ENCODE measurements around the gene TWIST2.

The TWIST2 gene

GRCh38 chr2:238945433-238946150 is 97.7 kb downstream of the TWIST2 start:
- Histone ChIP-seq H2BK120ac (ENCODE audit: low read depth, low read length) (no peak overlapping the region), H3K4me3 (ENCODE audit: low read length in 2 of 2) (no peak overlapping the region), H3K27me3 (ENCODE audit: control insufficient read depth in 3 of 3, insufficient read depth in 3 of 3, low read depth in 1 of 3, low read length in 3 of 3) (peaks cover 0 to 5% (median 0%) of the 10 kb centered on the region in 3 experiments), H3K36me3 (replicated peaks in 1 of 2; ENCODE audit: control insufficient read depth in 2 of 2, insufficient read depth in 2 of 2, low read length in 2 of 2) (no peaks in the 10 kb centered on the region), H3K79me1 (ENCODE audit: low read depth, low read length) (no peaks in the 10 kb centered on the region), H4K91ac (ENCODE audit: low read depth, low read length, poor library complexity) (no peak overlapping the region), H3K18ac (ENCODE audit: low read length) (no peak overlapping the region), H2BK15ac (ENCODE audit: low read length) (peak overlapping the region; percentile 7), H3K23ac (ENCODE audit: low read depth, low read length, poor library complexity) (no peak overlapping the region), H3K4me2 (ENCODE audit: insufficient read depth, low read length, poor library complexity, severe bottlenecking) (no peak overlapping the region), H4K8ac (ENCODE audit: low read depth, low read length) (no peak overlapping the region), H2BK12ac (ENCODE audit: low read length) (no peak overlapping the region), H3K4me1 (ENCODE audit: control insufficient read depth in 2 of 2, insufficient read depth in 1 of 2, low read depth in 1 of 2, low read length in 2 of 2) (peaks cover 0 to 1% of the 10 kb centered on the region in 2 donors), H2AK5ac (ENCODE audit: low read depth, low read length) (no peak overlapping the region), H3K9ac (ENCODE audit: low read depth, low read length, poor library complexity) (no peak overlapping the region), H3K9me3 (replicated peaks in 1 of 2; ENCODE audit: control insufficient read depth in 2 of 2, insufficient read depth in 1 of 2, low read depth in 1 of 2, low read length in 2 of 2) (no peaks in the 10 kb centered on the region), H3K14ac (ENCODE audit: low read length) (no peak overlapping the region), H3K27ac (replicated peaks; ENCODE audit: low read length) (no peak overlapping the region), H3K4ac (ENCODE audit: low read length) (no peak overlapping the region), H2AFZ (ENCODE audit: low read length) (no peak overlapping the region), H2BK5ac (ENCODE audit: low read length) (no peak overlapping the region)
- no peak for DNase-seq (ENCODE audit: low spot score)
- no CpG with 5 or more reads among the region's 5 CpGs for WGBS, 2 donors (ENCODE audit: extremely low coverage in 2 of 2, insufficient read length in 2 of 2, insufficient replicate concordance in 1 of 2)

DNA sequence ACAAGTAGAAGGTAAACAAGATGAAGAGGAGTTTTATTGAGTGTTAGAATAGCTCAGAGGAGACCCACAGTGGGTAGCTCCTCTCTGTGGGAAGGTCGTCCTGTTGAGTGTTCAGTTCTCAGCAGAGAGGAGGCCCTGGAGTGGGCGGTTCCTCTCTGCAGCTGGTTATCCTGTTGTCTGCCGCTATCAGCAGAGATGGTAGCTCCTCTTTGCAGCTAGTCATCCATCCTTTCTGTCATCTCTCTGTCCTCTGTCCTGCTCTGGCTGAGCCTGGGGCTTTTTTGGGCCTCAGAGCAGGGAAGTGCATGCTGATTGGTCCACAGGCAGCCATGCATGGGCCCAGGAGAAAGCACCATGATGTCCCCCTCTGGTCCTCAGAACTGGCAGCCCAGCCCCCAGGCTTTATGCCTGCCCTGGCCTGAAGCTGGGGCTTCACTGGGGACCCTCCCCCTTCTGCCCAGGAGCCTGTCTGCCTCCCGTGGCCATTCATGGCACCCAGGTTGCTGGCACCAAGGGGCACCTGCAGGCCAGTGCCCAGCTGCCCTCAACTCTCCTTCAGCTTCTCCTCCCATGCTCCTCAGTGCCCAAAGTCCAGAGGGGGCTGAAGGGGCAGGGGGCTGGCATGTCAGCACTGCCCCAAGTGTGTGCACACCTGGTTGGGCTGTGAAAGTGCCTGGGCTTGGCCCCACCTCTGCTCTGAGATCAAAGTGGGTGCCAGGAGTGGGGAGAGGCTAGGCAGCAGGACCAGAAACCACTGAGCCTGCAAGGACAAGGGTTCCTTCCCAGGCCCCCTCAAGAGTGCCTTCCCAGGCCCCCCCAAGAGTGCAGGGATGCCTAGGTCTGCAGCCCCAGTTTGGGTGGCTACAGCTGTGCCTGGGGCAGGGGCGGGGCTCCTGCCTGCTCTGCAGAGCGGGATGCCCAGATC is 98.7 kb downstream of the TWIST2 start:
- Histone ChIP-seq H3K4ac (ENCODE audit: low read length) (no peak overlapping the region), H2BK120ac (ENCODE audit: low read depth, low read length) (no peak overlapping the region), H3K9me3 (replicated peaks in 1 of 2; ENCODE audit: control insufficient read depth in 2 of 2, insufficient read depth in 1 of 2, low read depth in 1 of 2, low read length in 2 of 2) (no peaks in the 10 kb centered on the region), H2AFZ (ENCODE audit: low read length) (no peak overlapping the region), H4K8ac (ENCODE audit: low read depth, low read length) (no peak overlapping the region), H3K27me3 (ENCODE audit: control insufficient read depth in 3 of 3, insufficient read depth in 3 of 3, low read depth in 1 of 3, low read length in 3 of 3) (peaks cover 0 to 5% (median 0%) of the 10 kb centered on the region in 3 experiments), H2BK5ac (ENCODE audit: low read length) (no peak overlapping the region), H3K79me1 (ENCODE audit: low read depth, low read length) (no peaks in the 10 kb centered on the region), H2BK12ac (ENCODE audit: low read length) (peak overlapping the region; percentile 6), H3K18ac (ENCODE audit: low read length) (peak overlapping the region; percentile 19), H3K4me3 (ENCODE audit: low read length in 2 of 2) (no peak overlapping the region), H3K27ac (replicated peaks; ENCODE audit: low read length) (no peak overlapping the region), H3K9ac (ENCODE audit: low read depth, low read length, poor library complexity) (no peak overlapping the region), H3K4me2 (ENCODE audit: insufficient read depth, low read length, poor library complexity, severe bottlenecking) (no peak overlapping the region), H3K14ac (ENCODE audit: low read length) (peak overlapping the region; percentile 31), H2AK5ac (ENCODE audit: low read depth, low read length) (peak overlapping the region; percentile 76), H2BK15ac (ENCODE audit: low read length) (no peak overlapping the region), H3K36me3 (replicated peaks in 1 of 2; ENCODE audit: control insufficient read depth in 2 of 2, insufficient read depth in 2 of 2, low read length in 2 of 2) (no peaks in the 10 kb centered on the region), H3K23ac (ENCODE audit: low read depth, low read length, poor library complexity) (no peak overlapping the region), H4K91ac (ENCODE audit: low read depth, low read length, poor library complexity) (no peak overlapping the region), H3K4me1 (ENCODE audit: control insufficient read depth in 2 of 2, insufficient read depth in 1 of 2, low read depth in 1 of 2, low read length in 2 of 2) (peaks cover 0 to 1% of the 10 kb centered on the region in 2 donors)
- WGBS, 2 donors (ENCODE audit: extremely low coverage in 2 of 2, insufficient read length in 2 of 2, insufficient replicate concordance in 1 of 2), result no CpG with 5 or more reads among the region's 6 CpGs
- DNase-seq (ENCODE audit: low spot score), result no peak

DNA sequence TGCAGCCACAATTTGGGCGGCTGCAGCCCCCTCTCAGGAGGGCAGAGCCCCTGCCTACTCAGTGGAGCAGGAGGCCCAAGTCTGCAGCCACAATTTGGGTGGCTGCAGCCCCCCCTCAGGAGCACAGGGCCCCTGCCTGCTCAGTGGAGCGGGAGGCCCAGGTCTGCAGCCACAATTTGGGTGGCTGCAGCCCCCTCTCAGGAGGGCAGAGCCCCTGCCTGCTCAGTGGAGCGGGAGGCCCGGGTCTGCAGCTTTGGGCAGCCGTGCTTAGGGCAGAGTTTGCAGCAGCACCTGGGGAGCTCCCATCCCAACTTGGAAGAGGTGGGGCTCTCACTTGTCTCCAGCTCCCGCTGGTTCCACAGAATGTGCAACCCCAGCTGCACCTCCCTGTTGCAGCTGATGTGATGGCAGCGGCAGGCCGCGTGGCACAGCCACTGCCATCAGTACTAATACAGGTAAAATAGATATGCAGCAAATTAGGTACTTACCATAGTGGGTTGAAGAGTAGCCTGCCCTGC is 99.4 kb downstream of the TWIST2 start:
- Histone ChIP-seq H2AFZ (ENCODE audit: low read length) (no peak overlapping the region), H3K27me3 (ENCODE audit: control insufficient read depth in 3 of 3, insufficient read depth in 3 of 3, low read depth in 1 of 3, low read length in 3 of 3) (peaks cover 0 to 5% (median 0%) of the 10 kb centered on the region in 3 experiments), H2AK5ac (ENCODE audit: low read depth, low read length) (no peak overlapping the region), H3K14ac (ENCODE audit: low read length) (peak overlapping the region; percentile 41), H3K23ac (ENCODE audit: low read depth, low read length, poor library complexity) (no peak overlapping the region), H2BK15ac (ENCODE audit: low read length) (no peak overlapping the region), H4K8ac (ENCODE audit: low read depth, low read length) (no peak overlapping the region), H3K9me3 (replicated peaks in 1 of 2; ENCODE audit: control insufficient read depth in 2 of 2, insufficient read depth in 1 of 2, low read depth in 1 of 2, low read length in 2 of 2) (no peaks in the 10 kb centered on the region), H3K4me1 (ENCODE audit: control insufficient read depth in 2 of 2, insufficient read depth in 1 of 2, low read depth in 1 of 2, low read length in 2 of 2) (peaks cover 0 to 1% of the 10 kb centered on the region in 2 donors), H4K91ac (ENCODE audit: low read depth, low read length, poor library complexity) (no peak overlapping the region), H3K4me3 (ENCODE audit: low read length in 2 of 2) (no peak overlapping the region), H3K4ac (ENCODE audit: low read length) (no peak overlapping the region), H3K18ac (ENCODE audit: low read length) (no peak overlapping the region), H3K79me1 (ENCODE audit: low read depth, low read length) (no peaks in the 10 kb centered on the region), H3K36me3 (replicated peaks in 1 of 2; ENCODE audit: control insufficient read depth in 2 of 2, insufficient read depth in 2 of 2, low read length in 2 of 2) (no peaks in the 10 kb centered on the region), H2BK5ac (ENCODE audit: low read length) (no peak overlapping the region), H2BK12ac (ENCODE audit: low read length) (no peak overlapping the region), H3K9ac (ENCODE audit: low read depth, low read length, poor library complexity) (no peak overlapping the region), H3K4me2 (ENCODE audit: insufficient read depth, low read length, poor library complexity, severe bottlenecking) (no peak overlapping the region), H2BK120ac (ENCODE audit: low read depth, low read length) (no peak overlapping the region), H3K27ac (replicated peaks; ENCODE audit: low read length) (no peak overlapping the region)
- WGBS, 2 donors (ENCODE audit: extremely low coverage in 2 of 2, insufficient read length in 2 of 2, insufficient replicate concordance in 1 of 2), result no CpG with 5 or more reads among the region's 9 CpGs
- DNase-seq (ENCODE audit: low spot score), result no peak

Measured in neuronal stem cell (in vitro differentiated cells).